HepG2 (cell line): ENCODE results near the gene IRX4. TPM values are rescaled to one million over a fixed set of nuclear protein-coding genes. Genes with fewer than 3 reads are reported as not detected.

Experiments
- ATAC-seq: fragments of 200-7000 bp; cut with Tn5 transposase; 3 replicates; pipeline ENCODE4 v1.9.1; 2020; ENCODE audit warnings: mild to moderate bottlenecking, moderate library complexity
- BruUV-seq: library from RNA; stranded (reverse); fragments of 400-500 nt; replicated peaks from 2 replicates; lab custom pipeline; 2021; lab: Mats Ljungman, UMichigan
- CTCF ChIA-PET: fragments of 300-600 bp; formaldehyde crosslinking; extraction: SDS; loops from one replicate; lab custom pipeline; 2021; ENCODE audit warnings: low total read pairs, inconsistent platforms, low intra/inter-chr PET ratio; lab: Yijun Ruan, JAX
- POLR2A ChIA-PET: fragments of 350-600 bp; sonication (Branson Sonifier 250); formaldehyde crosslinking; loops from one replicate; lab custom pipeline; 2020; ENCODE audit warnings: antibody characterized with exemption, inconsistent platforms; lab: Yijun Ruan, JAX
- DNase-seq: peaks from one replicate; pipeline ENCODE4 v3.0.0-alpha.2; 2015; ENCODE audit warnings: low spot score
- FAIRE-seq: peaks from 3 replicates; lab custom pipeline; 2011; peaks lifted over from hg19 to GRCh38; lab: Jason Lieb, UNC
- H2AFZ ChIP-seq: one replicate; pipeline ENCODE4 v1.6.1; 2011; ENCODE audit warnings: low read length, inconsistent platforms
- H3K27ac ChIP-seq: fragments of 300-600 bp; 3 replicates; pipeline ENCODE4 v1.8.0; 2011; ENCODE audit warnings: mixed run types, mild to moderate bottlenecking, mixed read lengths, low read length, inconsistent platforms; ENCODE audit not compliant: insufficient read depth; ENCODE audit errors: extremely low read length
- H3K27me3 ChIP-seq, 2 experiments: fragments of 200-600 bp in 1 of 2; 2 replicates in 1 of 2; 3 replicates in 1 of 2; pipeline versions ENCODE4 v1.6.0 to v1.8.0; 2011; ENCODE audit warnings: low read length in 2 of 2, mild to moderate bottlenecking in 2 of 2, moderate library complexity in 2 of 2, inconsistent platforms in 1 of 2; ENCODE audit not compliant: insufficient read depth in 2 of 2, control insufficient read depth in 1 of 2
- H3K36me3 ChIP-seq, 2 experiments: fragments of 200-600 bp in 1 of 2; replicated peaks in 1 of 2; 2 replicates in 1 of 2; 3 replicates in 1 of 2; pipeline versions ENCODE4 v1.5.1 to v1.8.0; 2011; ENCODE audit warnings: low read length in 2 of 2, inconsistent platforms in 1 of 2; ENCODE audit not compliant: insufficient read depth in 2 of 2, control insufficient read depth in 1 of 2
- H3K4me1 ChIP-seq: 2 replicates; pipeline ENCODE4 v1.5.1; 2012; ENCODE audit warnings: low read length, inconsistent platforms; ENCODE audit not compliant: insufficient read depth
- H3K4me2 ChIP-seq: 2 replicates; pipeline ENCODE4 v1.6.0; 2011; ENCODE audit warnings: low read depth, low read length, inconsistent platforms
- H3K4me3 ChIP-seq, 3 experiments: fragments of 200-600 bp in 1 of 3; sonication (generic), shearing (Covaris generic) in 1 of 3; replicated peaks in 1 of 3; 2 replicates each; pipeline ENCODE4 v1.5.1; 2011 to 2016; ENCODE audit warnings: low read length in 3 of 3, inconsistent platforms in 2 of 3, low read depth in 2 of 3, mild to moderate bottlenecking in 2 of 3, control low read depth in 1 of 3, mixed read lengths in 1 of 3; ENCODE audit not compliant: insufficient read depth in 1 of 3
- H3K79me2 ChIP-seq: one replicate; pipeline ENCODE4 v1.6.1; 2011; ENCODE audit warnings: low read length, inconsistent platforms; ENCODE audit not compliant: insufficient read depth
- H3K9ac ChIP-seq: 2 replicates; pipeline ENCODE4 v1.6.0; 2011; ENCODE audit warnings: mild to moderate bottlenecking, low read depth, low read length, inconsistent platforms; ENCODE audit not compliant: insufficient read depth
- H3K9me3 ChIP-seq: 2 replicates; pipeline ENCODE4 v1.5.1; 2012; ENCODE audit warnings: mild to moderate bottlenecking, low read length
- H4K20me1 ChIP-seq: 2 replicates; pipeline ENCODE4 v1.6.0; 2011; ENCODE audit warnings: inconsistent platforms, mild to moderate bottlenecking, low read length, moderate library complexity; ENCODE audit not compliant: insufficient read depth
- ELF4 ChIP-seq: sonication (generic); formaldehyde crosslinking; IDR thresholded peaks from 2 replicates; pipeline ENCODE4 v1.5.0; 2020; ENCODE audit warnings: missing genetic modification reagents, mild to moderate bottlenecking, moderate library complexity, borderline replicate concordance
- FOXJ3 ChIP-seq: sonication (generic); formaldehyde crosslinking; IDR thresholded peaks from 2 replicates; pipeline ENCODE4 v1.4.0; 2020; ENCODE audit warnings: missing genetic modification reagents, mild to moderate bottlenecking, borderline replicate concordance
- FOXP1 ChIP-seq, 2 experiments: fragments of 450-650 bp in 1 of 2; IDR thresholded peaks; 2 replicates each; pipeline ENCODE4 v1.6.1; 2017 to 2018; ENCODE audit warnings: antibody characterized with exemption in 1 of 2
- HES4 ChIP-seq: sonication (generic); formaldehyde crosslinking; IDR thresholded peaks from 2 replicates; pipeline ENCODE4 v1.9.0; 2021; ENCODE audit warnings: mild to moderate bottlenecking, missing genetic modification reagents, borderline replicate concordance
- POGZ ChIP-seq: sonication (generic); formaldehyde crosslinking; IDR thresholded peaks from 2 replicates; pipeline ENCODE4 v1.4.0; 2020; ENCODE audit warnings: mild to moderate bottlenecking, missing genetic modification reagents
- REXO4 ChIP-seq: sonication (generic); formaldehyde crosslinking; IDR thresholded peaks from 2 replicates; pipeline ENCODE4 v1.8.0; 2022; ENCODE audit warnings: missing genetic modification reagents, mild to moderate bottlenecking, borderline replicate concordance
- SP5 ChIP-seq: IDR thresholded peaks from 2 replicates; pipeline ENCODE4 v1.6.1; 2016; ENCODE audit warnings: low read depth, borderline replicate concordance
- ZKSCAN1 ChIP-seq: fragments of 150-350 bp; IDR thresholded peaks from 2 replicates; pipeline ENCODE4 v1.6.1; 2014; ENCODE audit warnings: low read length
- ZNF136 ChIP-seq: sonication (generic); formaldehyde crosslinking; IDR thresholded peaks from 2 replicates; pipeline ENCODE4 v1.8.1; 2022; ENCODE audit warnings: low read depth, mild to moderate bottlenecking, moderate library complexity, missing genetic modification reagents
- ZNF441 ChIP-seq: sonication (generic); formaldehyde crosslinking; IDR thresholded peaks from 2 replicates; pipeline ENCODE4 v1.7.0; 2021; ENCODE audit warnings: missing genetic modification reagents, borderline replicate concordance
- ZNF484 ChIP-seq: sonication (generic); formaldehyde crosslinking; IDR thresholded peaks from 2 replicates; pipeline ENCODE4 v1.5.1; 2020; ENCODE audit warnings: mild to moderate bottlenecking, low read depth, missing genetic modification reagents, borderline replicate concordance
- WGBS: methylation state at CpG from one replicate; pipeline ENCODE4 v1.1.6; 2017; ENCODE audit warnings: low lambda C conversion rate; 5-methylcytosine and 5-hydroxymethylcytosine counted together
- in situ Hi-C: cut with HindIII; loops from 2 replicates; pipeline ENCODE4 v1.10.0; 2017; ENCODE audit warnings: low pct_unique_long_range_greater_than_20kb; ENCODE audit not compliant: extremely low pct_ligation_motif_present
- intact Hi-C: fragments of 100-400 bp; cut with micrococcal nuclease; formaldehyde crosslinking; loops from one replicate; pipeline ENCODE4 v1.10.0; 2022; ENCODE audit not compliant: unreplicated experiment
- polyA plus RNA-seq, 8 experiments: library from polyadenylated mRNA; depleted of rRNA in 3 of 8; stranded (reverse) in 7 of 8; unstranded in 1 of 8; fragments of >200 nt; fragmentation: Illumina TruSeq in 4 of 8; extraction: Trizol in 4 of 8; gene quantifications; 2 replicates each; pipeline versions ENCODE4 v1.2.1 to v1.2.3, GENCODE V29; 2011 to 2016; ENCODE audit warnings: low read depth in 4 of 8, missing spikeins in 1 of 8, mixed read lengths in 1 of 8; ENCODE audit not compliant: insufficient read depth in 1 of 8
- total RNA-seq, 5 experiments: library from RNA; depleted of rRNA; stranded (reverse); fragments of >200 nt; fragmentation: Illumina TruSeq; extraction: Trizol; gene quantifications; 2 replicates each; pipeline ENCODE4 v1.2.3, GENCODE V29; 2016; ENCODE audit warnings: low read depth in 1 of 5
- TF ChIP-seq, protein P1 (sequence below): sonication (generic); formaldehyde crosslinking; IDR thresholded peaks from 2 replicates; pipeline ENCODE4 v1.4.0; 2020; ENCODE audit warnings: missing genetic modification reagents
- TF ChIP-seq, protein P2 (sequence below): sonication (generic); formaldehyde crosslinking; IDR thresholded peaks from 2 replicates; pipeline ENCODE4 v1.4.0; 2020; ENCODE audit warnings: low read depth, mild to moderate bottlenecking, missing genetic modification reagents
- TF ChIP-seq, protein P3 (sequence below): IDR thresholded peaks from 2 replicates; pipeline ENCODE4 v1.6.1; 2016; ENCODE audit warnings: missing compliant biosample characterization, missing genetic modification reagents, borderline replicate concordance

Gene IRX4
- total and polyA plus RNA-seq, 2 of the 13 experiments (the other 11 are each of a cell fraction or from before 2014, with no cell fraction given), result not detected

DNA sequence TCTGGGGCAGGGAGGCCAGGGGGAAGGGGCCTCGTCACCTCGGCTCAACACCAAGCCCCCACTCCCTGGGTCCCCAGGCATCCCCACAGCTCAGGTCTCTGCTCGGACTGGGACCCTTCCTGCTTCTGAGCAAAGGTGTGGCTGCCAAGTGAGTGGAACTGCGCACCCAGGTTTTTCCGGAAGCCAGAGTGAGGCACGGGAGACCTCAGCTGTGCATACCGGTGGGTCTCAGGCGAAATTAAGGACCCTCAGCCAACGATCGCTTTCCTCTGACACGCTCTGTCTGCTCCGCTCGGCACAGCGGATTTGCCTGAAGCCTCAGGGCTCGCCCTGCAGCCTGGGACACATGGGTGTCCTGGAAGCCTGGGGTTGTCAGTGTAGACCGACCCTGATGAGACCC lies 41.0 kb upstream of the IRX4 start:
- 7% methylated on average over 6 of the region's 16 CpGs for WGBS
- no peak overlapping the region for H2AFZ ChIP-seq
- H3K4me1 ChIP-seq, result no peaks in the 10 kb centered on the region
- H3K36me3 ChIP-seq, result no peaks in the 10 kb centered on the region
- H3K9me3 ChIP-seq, result no peaks in the 10 kb centered on the region
- ATAC-seq (no peak), FAIRE-seq (no peak), DNase-seq (no peak)
- no peak overlapping the region for H3K4me3 ChIP-seq
- peaks cover 9 to 60% of the 10 kb centered on the region in 2 experiments; a peak in 4 of 5 replicates for H3K27me3 ChIP-seq
- H3K4me2 ChIP-seq, result no peak overlapping the region
- ChIA-PET POLR2A (no interaction called here), CTCF (no interaction called here)
- intact Hi-C loops, result no loop called here
- H3K27ac ChIP-seq, result no peak overlapping the region
- no TSS peak for BruUV-seq
- no peak overlapping the region for H3K9ac ChIP-seq
- no peaks in the 10 kb centered on the region for H4K20me1 ChIP-seq
- H3K79me2 ChIP-seq, result no peaks in the 10 kb centered on the region
- in situ Hi-C loops, result no loop called here
- TF ChIP-seq ELF4 (CRISPR knock-in tag) (no peak), ZNF484 (CRISPR knock-in tag) (no peak), POGZ (CRISPR knock-in tag) (no peak), ZKSCAN1 (no peak), REXO4 (CRISPR knock-in tag) (no peak), FOXJ3 (CRISPR knock-in tag) (no peak), HES4 (CRISPR knock-in tag) (no peak), FOXP1 (IDR thresholded peaks at IDR 0.05) (no peak), FOXP1 (CRISPR knock-in tag; IDR thresholded peaks at IDR 0.05) (no peak), ZNF441 (no peak), ZNF136 (no peak), SP5 (CRISPR knock-in tag) (no peak)
- TF ChIP-seq, protein P1, sequence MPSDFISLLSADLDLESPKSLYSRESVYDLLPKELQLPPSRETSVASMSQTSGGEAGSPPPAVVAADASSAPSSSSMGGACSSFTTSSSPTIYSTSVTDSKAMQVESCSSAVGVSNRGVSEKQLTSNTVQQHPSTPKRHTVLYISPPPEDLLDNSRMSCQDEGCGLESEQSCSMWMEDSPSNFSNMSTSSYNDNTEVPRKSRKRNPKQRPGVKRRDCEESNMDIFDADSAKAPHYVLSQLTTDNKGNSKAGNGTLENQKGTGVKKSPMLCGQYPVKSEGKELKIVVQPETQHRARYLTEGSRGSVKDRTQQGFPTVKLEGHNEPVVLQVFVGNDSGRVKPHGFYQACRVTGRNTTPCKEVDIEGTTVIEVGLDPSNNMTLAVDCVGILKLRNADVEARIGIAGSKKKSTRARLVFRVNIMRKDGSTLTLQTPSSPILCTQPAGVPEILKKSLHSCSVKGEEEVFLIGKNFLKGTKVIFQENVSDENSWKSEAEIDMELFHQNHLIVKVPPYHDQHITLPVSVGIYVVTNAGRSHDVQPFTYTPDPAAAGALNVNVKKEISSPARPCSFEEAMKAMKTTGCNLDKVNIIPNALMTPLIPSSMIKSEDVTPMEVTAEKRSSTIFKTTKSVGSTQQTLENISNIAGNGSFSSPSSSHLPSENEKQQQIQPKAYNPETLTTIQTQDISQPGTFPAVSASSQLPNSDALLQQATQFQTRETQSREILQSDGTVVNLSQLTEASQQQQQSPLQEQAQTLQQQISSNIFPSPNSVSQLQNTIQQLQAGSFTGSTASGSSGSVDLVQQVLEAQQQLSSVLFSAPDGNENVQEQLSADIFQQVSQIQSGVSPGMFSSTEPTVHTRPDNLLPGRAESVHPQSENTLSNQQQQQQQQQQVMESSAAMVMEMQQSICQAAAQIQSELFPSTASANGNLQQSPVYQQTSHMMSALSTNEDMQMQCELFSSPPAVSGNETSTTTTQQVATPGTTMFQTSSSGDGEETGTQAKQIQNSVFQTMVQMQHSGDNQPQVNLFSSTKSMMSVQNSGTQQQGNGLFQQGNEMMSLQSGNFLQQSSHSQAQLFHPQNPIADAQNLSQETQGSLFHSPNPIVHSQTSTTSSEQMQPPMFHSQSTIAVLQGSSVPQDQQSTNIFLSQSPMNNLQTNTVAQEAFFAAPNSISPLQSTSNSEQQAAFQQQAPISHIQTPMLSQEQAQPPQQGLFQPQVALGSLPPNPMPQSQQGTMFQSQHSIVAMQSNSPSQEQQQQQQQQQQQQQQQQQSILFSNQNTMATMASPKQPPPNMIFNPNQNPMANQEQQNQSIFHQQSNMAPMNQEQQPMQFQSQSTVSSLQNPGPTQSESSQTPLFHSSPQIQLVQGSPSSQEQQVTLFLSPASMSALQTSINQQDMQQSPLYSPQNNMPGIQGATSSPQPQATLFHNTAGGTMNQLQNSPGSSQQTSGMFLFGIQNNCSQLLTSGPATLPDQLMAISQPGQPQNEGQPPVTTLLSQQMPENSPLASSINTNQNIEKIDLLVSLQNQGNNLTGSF (CRISPR knock-in tag), result no peak
- TF ChIP-seq, protein P2, sequence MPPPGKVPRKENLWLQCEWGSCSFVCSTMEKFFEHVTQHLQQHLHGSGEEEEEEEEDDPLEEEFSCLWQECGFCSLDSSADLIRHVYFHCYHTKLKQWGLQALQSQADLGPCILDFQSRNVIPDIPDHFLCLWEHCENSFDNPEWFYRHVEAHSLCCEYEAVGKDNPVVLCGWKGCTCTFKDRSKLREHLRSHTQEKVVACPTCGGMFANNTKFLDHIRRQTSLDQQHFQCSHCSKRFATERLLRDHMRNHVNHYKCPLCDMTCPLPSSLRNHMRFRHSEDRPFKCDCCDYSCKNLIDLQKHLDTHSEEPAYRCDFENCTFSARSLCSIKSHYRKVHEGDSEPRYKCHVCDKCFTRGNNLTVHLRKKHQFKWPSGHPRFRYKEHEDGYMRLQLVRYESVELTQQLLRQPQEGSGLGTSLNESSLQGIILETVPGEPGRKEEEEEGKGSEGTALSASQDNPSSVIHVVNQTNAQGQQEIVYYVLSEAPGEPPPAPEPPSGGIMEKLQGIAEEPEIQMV, result no peak
- TF ChIP-seq, protein P3, sequence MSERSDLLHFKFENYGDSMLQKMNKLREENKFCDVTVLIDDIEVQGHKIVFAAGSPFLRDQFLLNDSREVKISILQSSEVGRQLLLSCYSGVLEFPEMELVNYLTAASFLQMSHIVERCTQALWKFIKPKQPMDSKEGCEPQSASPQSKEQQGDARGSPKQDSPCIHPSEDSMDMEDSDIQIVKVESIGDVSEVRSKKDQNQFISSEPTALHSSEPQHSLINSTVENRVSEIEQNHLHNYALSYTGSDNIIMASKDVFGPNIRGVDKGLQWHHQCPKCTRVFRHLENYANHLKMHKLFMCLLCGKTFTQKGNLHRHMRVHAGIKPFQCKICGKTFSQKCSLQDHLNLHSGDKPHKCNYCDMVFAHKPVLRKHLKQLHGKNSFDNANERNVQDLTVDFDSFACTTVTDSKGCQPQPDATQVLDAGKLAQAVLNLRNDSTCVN, result no peak
